B cell (primary cell): ENCODE results near the gene XXYLT1.

Source experiments
- EZH2 ChIP-seq: IDR thresholded peaks from 2 replicates; pipeline ENCODE4 v1.6.1; 2012; ENCODE audit warnings: borderline replicate concordance, low read depth, mild to moderate bottlenecking, moderate library complexity, low read length; ENCODE audit not compliant: insufficient read depth, poor library complexity, severe bottlenecking
- TF ChIP-seq, protein P1 (sequence below): fragments of 200-600 bp; IDR thresholded peaks from one replicate; pipeline ENCODE4 v1.8.0; 2022; ENCODE audit warnings: antibody characterized with exemption, mild to moderate bottlenecking

DNA sequence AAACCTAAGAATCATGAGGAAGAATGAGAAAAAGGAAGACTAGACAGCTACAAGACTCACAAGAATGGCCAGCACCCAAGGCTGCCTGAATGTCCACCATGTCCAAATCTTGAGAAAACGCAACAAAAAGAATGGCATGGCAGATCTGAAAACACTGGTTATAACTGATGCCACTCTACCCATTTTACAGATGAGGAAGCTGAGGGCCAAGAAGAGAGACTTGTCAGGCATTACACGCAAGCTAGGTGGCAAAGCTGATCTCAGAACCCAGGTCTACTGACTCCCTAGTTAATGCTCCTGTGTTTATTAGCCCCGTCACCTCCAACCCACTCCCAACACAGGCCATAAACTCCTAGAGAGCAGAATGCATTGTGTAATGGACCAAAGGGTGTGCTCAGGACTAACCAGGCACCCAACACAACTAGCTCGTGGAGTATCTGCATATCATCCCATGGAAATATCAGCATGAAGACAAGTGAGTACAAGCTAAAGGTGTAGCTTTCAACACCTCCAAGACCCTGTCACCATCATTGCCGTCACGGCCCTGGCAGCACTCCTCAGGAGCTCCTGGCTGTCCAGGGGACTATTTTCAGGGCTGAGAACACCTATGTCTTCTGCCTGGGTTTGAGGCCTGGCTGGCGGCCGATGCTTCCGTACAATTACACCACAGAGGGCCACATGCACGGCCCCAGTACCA is 111.7 kb downstream of the XXYLT1 start:
- TF ChIP-seq, protein P1, sequence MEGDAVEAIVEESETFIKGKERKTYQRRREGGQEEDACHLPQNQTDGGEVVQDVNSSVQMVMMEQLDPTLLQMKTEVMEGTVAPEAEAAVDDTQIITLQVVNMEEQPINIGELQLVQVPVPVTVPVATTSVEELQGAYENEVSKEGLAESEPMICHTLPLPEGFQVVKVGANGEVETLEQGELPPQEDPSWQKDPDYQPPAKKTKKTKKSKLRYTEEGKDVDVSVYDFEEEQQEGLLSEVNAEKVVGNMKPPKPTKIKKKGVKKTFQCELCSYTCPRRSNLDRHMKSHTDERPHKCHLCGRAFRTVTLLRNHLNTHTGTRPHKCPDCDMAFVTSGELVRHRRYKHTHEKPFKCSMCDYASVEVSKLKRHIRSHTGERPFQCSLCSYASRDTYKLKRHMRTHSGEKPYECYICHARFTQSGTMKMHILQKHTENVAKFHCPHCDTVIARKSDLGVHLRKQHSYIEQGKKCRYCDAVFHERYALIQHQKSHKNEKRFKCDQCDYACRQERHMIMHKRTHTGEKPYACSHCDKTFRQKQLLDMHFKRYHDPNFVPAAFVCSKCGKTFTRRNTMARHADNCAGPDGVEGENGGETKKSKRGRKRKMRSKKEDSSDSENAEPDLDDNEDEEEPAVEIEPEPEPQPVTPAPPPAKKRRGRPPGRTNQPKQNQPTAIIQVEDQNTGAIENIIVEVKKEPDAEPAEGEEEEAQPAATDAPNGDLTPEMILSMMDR = no peak
- TF ChIP-seq EZH2 = no peak
